A673 (cell line): ENCODE results near the gene EBLN1. TPM values are rescaled to one million over a fixed set of nuclear protein-coding genes. Genes with fewer than 3 reads are reported as not detected.

Experiments
- BruUV-seq: library from RNA; stranded (reverse); fragments of 400-500 nt; replicated peaks from 2 replicates; lab custom pipeline; 2021; lab: Mats Ljungman, UMichigan
- CTCF ChIA-PET: fragments of 300-600 bp; sonication (Branson Sonifier 250); formaldehyde crosslinking; loops from one replicate; lab custom pipeline; 2022; ENCODE audit warnings: antibody characterized with exemption; lab: Charles Lee
- POLR2A ChIA-PET: fragments of 300-600 bp; sonication (Branson Sonifier 250); formaldehyde crosslinking; loops from one replicate; lab custom pipeline; 2022; ENCODE audit warnings: antibody characterized with exemption; ENCODE audit not compliant: low non-redundant PET; lab: Charles Lee
- DNase-seq: peaks from one replicate; pipeline ENCODE4 v3.0.0-alpha.2; 2015; ENCODE audit warnings: low spot score
- H3K27ac ChIP-seq: fragments of 200-600 bp; sonication (generic); 2 replicates; pipeline ENCODE4 v1.5.1; 2016; ENCODE audit warnings: mixed run types, low read depth, mild to moderate bottlenecking, mixed read lengths, antibody characterized with exemption, low read length; ENCODE audit not compliant: poor library complexity, severe bottlenecking
- H3K27me3 ChIP-seq: fragments of 200-600 bp; sonication (generic); replicated peaks from 2 replicates; pipeline ENCODE4 v1.6.1; 2017; ENCODE audit warnings: mixed run types, low read depth, mild to moderate bottlenecking, mixed read lengths, antibody characterized with exemption, low read length; ENCODE audit not compliant: insufficient read depth, poor library complexity
- H3K36me3 ChIP-seq: fragments of 200-600 bp; sonication (generic); 2 replicates; pipeline ENCODE4 v1.6.1; 2016; ENCODE audit warnings: mixed run types, mild to moderate bottlenecking, mixed read lengths, antibody characterized with exemption, low read length; ENCODE audit not compliant: insufficient read depth, poor library complexity, severe bottlenecking
- H3K4me1 ChIP-seq: fragments of 200-600 bp; sonication (generic); 2 replicates; pipeline ENCODE4 v1.6.1; 2017; ENCODE audit warnings: mixed run types, mild to moderate bottlenecking, mixed read lengths, antibody characterized with exemption, low read length; ENCODE audit not compliant: insufficient read depth, poor library complexity, severe bottlenecking
- H3K4me3 ChIP-seq: fragments of 200-600 bp; sonication (generic); 2 replicates; pipeline ENCODE4 v1.5.1; 2016; ENCODE audit warnings: low read depth, mixed run types, mild to moderate bottlenecking, mixed read lengths, low read length; ENCODE audit not compliant: poor library complexity, severe bottlenecking
- H3K9me3 ChIP-seq: fragments of 200-600 bp; sonication (generic); 2 replicates; pipeline ENCODE4 v1.6.1; 2016; ENCODE audit warnings: mixed run types, low read depth, mild to moderate bottlenecking, mixed read lengths, antibody characterized with exemption, low read length; ENCODE audit not compliant: poor library complexity, severe bottlenecking
- CTCF ChIP-seq: fragments of 300-800, 200-600 bp; sonication (generic); conservative IDR thresholded peaks from 2 replicates; pipeline ENCODE4 v1.5.1; 2017; ENCODE audit warnings: low read depth, mild to moderate bottlenecking, antibody characterized with exemption, low read length, moderate library complexity, mixed read lengths
- EZH2 ChIP-seq: fragments of 200-600 bp; sonication (generic); IDR thresholded peaks from 2 replicates; pipeline ENCODE4 v1.6.1; 2017; ENCODE audit warnings: borderline replicate concordance, low read depth, mild to moderate bottlenecking, mixed read lengths, antibody characterized with exemption, low read length; ENCODE audit not compliant: poor library complexity, severe bottlenecking
- intact Hi-C: fragments of 100-400 bp; cut with micrococcal nuclease; formaldehyde crosslinking; loops from one replicate; pipeline ENCODE4 v1.10.0; 2022; ENCODE audit not compliant: unreplicated experiment
- total RNA-seq: library from RNA; stranded (reverse); gene quantifications from 2 replicates; pipeline ENCODE4 v1.2.3, GENCODE V29; 2021

Gene EBLN1
- total RNA-seq, 1 experiment from 2014 or later, result not detected

DNA sequence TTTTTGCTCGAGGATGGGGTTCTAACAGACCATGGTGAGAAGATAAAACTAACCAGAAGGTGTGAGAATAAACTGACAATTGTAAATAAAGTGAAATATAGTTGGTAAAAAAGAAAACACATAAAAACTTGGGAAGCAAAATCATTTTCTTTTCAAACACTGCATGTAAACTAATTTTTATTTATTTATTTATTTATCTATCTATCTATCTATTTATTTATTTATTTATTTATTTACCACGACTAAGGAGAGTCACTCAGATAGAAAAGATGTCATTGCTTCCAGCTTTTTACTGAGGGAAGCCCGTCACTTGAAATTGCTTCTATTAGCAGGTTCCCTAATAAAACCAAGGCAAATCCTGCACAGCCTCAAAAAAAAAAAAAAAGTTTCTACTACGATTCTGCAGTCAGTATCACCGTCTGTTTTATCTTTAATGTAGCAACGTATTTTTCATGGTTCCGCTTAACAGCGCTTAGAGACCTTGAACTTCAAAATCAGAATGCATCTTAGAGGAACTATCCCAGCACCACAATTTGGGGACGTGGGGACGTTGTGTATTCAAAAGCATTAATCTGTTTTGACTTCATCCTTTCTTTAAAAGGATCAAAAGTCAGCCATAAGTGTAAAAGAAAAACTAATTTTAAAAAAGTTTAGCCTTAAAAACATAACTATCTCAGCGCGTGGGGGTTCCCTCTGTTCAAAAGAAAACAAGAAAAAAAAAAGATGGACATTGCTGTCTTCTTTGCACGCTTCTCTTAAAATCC is 33.3 kb upstream of the EBLN1 start:
- Histone ChIP-seq H3K9me3 (no peaks in the 10 kb centered on the region), H3K4me1 (peaks cover 35% of the 10 kb centered on the region), H3K4me3 (peak overlapping the region; percentile 55), H3K36me3 (no peaks in the 10 kb centered on the region), H3K27me3 (no peaks in the 10 kb centered on the region), H3K27ac (peak overlapping the region; percentile 86)
- CTCF ChIA-PET, result no interaction called here
- no TSS peak for BruUV-seq
- POLR2A ChIA-PET, result no interaction called here
- TF ChIP-seq CTCF, result no peak
- TF ChIP-seq EZH2, result no peak
- intact Hi-C loops, result loop anchor here (10.0 kb wide), 1 partner anchor 344 kb away; no protein-coding TSS in a partner anchor
- DNase-seq, result peak; percentile 31

DNA sequence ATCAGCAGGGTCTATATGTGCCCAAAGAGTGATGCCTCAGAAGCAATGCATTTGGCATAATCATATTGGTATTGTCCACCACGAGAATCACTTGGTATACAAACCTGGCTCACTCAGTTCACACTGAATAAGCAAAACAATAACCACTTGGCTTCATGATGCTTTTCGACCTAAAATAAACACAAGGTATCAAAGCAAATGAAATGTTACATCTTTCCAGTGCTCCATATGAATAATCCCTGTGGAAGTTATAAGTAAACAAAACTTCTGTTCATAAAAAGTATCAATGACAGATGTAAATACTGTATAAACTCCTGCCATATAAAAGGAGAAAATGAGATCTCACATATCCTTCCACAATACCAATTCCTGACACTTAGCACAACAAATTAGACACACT is 29.8 kb upstream of the EBLN1 start:
- no peak overlapping the region for H3K4me3 ChIP-seq
- BruUV-seq, result no TSS peak
- intact Hi-C loops, result no loop called here
- DNase-seq, result no peak
- peaks cover 23% of the 10 kb centered on the region for H3K4me1 ChIP-seq
- CTCF ChIA-PET, result no interaction called here
- H3K27ac ChIP-seq, result no peak overlapping the region
- H3K36me3 ChIP-seq, result no peaks in the 10 kb centered on the region
- POLR2A ChIA-PET, result no interaction called here
- H3K27me3 ChIP-seq, result no peaks in the 10 kb centered on the region
- no peak for TF ChIP-seq EZH2
- TF ChIP-seq CTCF, result no peak
- H3K9me3 ChIP-seq, result no peaks in the 10 kb centered on the region

DNA sequence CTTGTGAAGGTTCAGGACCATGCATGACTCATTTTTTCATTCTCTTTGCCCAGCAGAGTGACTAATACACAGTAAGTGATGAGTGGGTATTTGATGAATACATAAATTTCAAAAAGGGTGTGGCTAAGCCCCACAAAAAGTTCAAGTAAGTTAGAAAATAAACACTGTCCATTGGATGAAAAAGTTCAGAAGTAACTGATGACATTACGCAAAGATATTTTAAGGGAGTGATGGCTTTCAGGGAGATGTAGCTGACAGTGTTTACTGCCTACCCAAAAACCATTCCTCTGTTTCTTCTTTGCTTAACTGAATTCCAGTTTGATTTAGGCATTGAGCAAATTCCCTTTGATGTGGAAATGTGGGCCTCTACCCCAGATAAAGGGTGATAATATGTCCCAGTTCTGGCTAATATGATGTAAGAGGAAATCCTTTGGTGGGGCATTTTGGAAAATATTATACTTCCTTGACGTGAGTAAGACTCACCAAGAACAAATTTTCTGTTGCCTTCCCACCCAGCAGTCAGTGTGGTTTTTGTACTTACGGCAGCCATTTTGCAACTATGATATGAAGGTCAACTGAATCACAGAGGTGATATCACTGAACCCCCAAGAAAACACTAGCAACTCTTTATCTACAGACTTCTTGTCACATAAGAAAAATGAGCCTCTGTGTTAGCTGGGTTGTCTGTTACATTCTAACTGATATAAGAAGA is 29.0 kb upstream of the EBLN1 start:
- H3K4me1 ChIP-seq, result peaks cover 23% of the 10 kb centered on the region
- H3K27ac ChIP-seq, result no peak overlapping the region
- no peaks in the 10 kb centered on the region for H3K9me3 ChIP-seq
- peak; percentile 33 for DNase-seq
- H3K4me3 ChIP-seq, result no peak overlapping the region
- ChIA-PET CTCF (no interaction called here), POLR2A (no interaction called here)
- intact Hi-C loops, result no loop called here
- H3K27me3 ChIP-seq, result no peaks in the 10 kb centered on the region
- no TSS peak for BruUV-seq
- no peaks in the 10 kb centered on the region for H3K36me3 ChIP-seq
- TF ChIP-seq EZH2, result no peak
- TF ChIP-seq CTCF, result no peak
